ENCODE measurements around the gene PRDM13. TPM values are rescaled to one million over a fixed set of nuclear protein-coding genes. Genes with fewer than 3 reads are reported as not detected.
A peak's percentile ranks its signal among the peaks of the same experiment; 100 is the strongest.

Gene PRDM13
- total and polyA plus RNA-seq, 2 experiments from 2014 or later: not detected

DNA sequence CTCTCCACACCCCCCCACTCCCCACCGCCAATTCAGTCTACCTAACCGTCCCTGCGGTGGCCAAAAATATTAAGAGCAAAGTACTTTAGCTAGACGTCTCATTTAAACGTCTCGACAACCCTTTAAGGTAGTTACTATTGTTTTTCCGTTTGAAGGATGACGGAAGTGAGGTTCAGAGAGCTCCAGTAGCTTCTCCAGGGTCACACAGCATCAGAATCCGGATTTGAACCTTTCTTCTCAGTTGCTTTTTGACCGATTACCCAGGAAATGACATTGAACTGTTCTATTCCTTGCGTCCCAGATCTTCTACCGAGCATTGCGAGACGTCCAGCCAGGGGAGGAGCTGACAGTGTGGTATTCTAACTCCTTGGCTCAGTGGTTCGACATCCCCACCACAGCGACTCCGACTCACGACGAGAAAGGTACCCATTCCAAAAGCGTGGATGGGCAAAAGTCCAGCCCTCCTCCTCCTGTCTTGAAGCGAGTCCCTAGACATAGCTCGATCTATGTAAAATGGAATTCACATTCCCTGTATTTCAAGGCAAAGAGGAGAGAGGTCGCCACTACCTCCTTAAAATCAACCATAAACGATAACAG, 2.4 kb downstream of the PRDM13 start:
- in situ Hi-C loops (cut with MboI): no loop called here
- Histone ChIP-seq H3K36me3 (ENCODE audit: low read depth) (no peaks in the 10 kb centered on the region), H3K27ac (no peak overlapping the region), H4K20me1 (ENCODE audit: insufficient read depth) (no peaks in the 10 kb centered on the region), H2AFZ (no peak overlapping the region), H3K79me2 (ENCODE audit: insufficient read depth) (no peaks in the 10 kb centered on the region), H3K4me1 (ENCODE audit: insufficient read depth) (no peaks in the 10 kb centered on the region), H3K4me3 (no peak overlapping the region), H3F3A (ENCODE audit: insufficient read depth) (no peaks in the 10 kb centered on the region), H3K9me3 (ENCODE audit: low read depth) (no peaks in the 10 kb centered on the region), H3K4me2 (ENCODE audit: unreplicated experiment) (no peak overlapping the region), H3K9me2 (ENCODE audit: insufficient read depth) (no peaks in the 10 kb centered on the region), H3K27me3 (replicated peaks; ENCODE audit: insufficient read depth) (peaks cover 95% of the 10 kb centered on the region), H3K9ac (no peak overlapping the region)
- no peak for DNase-seq
- 0 out of 2 replicates have a peak, but pooled peaks have one; percentile 17 for TF ChIP-seq EZH2phosphoT487 (IDR thresholded peaks at IDR 0.05; ENCODE audit: insufficient read depth, low read depth)
- TF ChIP-seq EZH2 (IDR thresholded peaks at IDR 0.05; ENCODE audit: insufficient read depth, poor library complexity, severe bottlenecking): no peak
- WGBS, 2 experiments (ENCODE audit: low coverage in 1 of 2, low lambda C conversion rate in 2 of 2, missing lambda C conversion rate in 2 of 2): 10 to 11% methylated on average over 24 of the region's 24 CpGs

GRCh38 chr6:99609905-99610489, 3.4 kb downstream of the PRDM13 start:
- Histone ChIP-seq H3K9ac (no peak overlapping the region), H3K36me3 (ENCODE audit: low read depth) (no peaks in the 10 kb centered on the region), H3K27me3 (replicated peaks; ENCODE audit: insufficient read depth) (peaks cover 95% of the 10 kb centered on the region), H3K4me3 (no peak overlapping the region), H3F3A (ENCODE audit: insufficient read depth) (no peaks in the 10 kb centered on the region), H3K9me2 (ENCODE audit: insufficient read depth) (no peaks in the 10 kb centered on the region), H3K9me3 (ENCODE audit: low read depth) (no peaks in the 10 kb centered on the region), H3K4me2 (ENCODE audit: unreplicated experiment) (no peak overlapping the region), H4K20me1 (ENCODE audit: insufficient read depth) (no peaks in the 10 kb centered on the region), H2AFZ (no peak overlapping the region), H3K79me2 (ENCODE audit: insufficient read depth) (no peaks in the 10 kb centered on the region), H3K27ac (no peak overlapping the region), H3K4me1 (ENCODE audit: insufficient read depth) (no peaks in the 10 kb centered on the region)
- 0 to 3% methylated on average over 2 of the region's 2 CpGs for WGBS, 2 experiments (ENCODE audit: low coverage in 1 of 2, low lambda C conversion rate in 2 of 2, missing lambda C conversion rate in 2 of 2)
- no peak for TF ChIP-seq EZH2 (IDR thresholded peaks at IDR 0.05; ENCODE audit: insufficient read depth, poor library complexity, severe bottlenecking)
- no peak for TF ChIP-seq EZH2phosphoT487 (IDR thresholded peaks at IDR 0.05; ENCODE audit: insufficient read depth, low read depth)
- no peak for DNase-seq
- in situ Hi-C loops (cut with MboI): no loop called here

GRCh38 chr6:99611148-99611547, 4.5 kb downstream of the PRDM13 start:
- in situ Hi-C loops (cut with MboI): no loop called here
- Histone ChIP-seq H3K4me3 (no peak overlapping the region), H3K9ac (no peak overlapping the region), H2AFZ (no peak overlapping the region), H3K79me2 (ENCODE audit: insufficient read depth) (no peaks in the 10 kb centered on the region), H3F3A (ENCODE audit: insufficient read depth) (no peaks in the 10 kb centered on the region), H3K9me2 (ENCODE audit: insufficient read depth) (no peaks in the 10 kb centered on the region), H3K36me3 (ENCODE audit: low read depth) (no peaks in the 10 kb centered on the region), H3K4me2 (ENCODE audit: unreplicated experiment) (no peak overlapping the region), H4K20me1 (ENCODE audit: insufficient read depth) (no peaks in the 10 kb centered on the region), H3K9me3 (ENCODE audit: low read depth) (no peaks in the 10 kb centered on the region), H3K27ac (no peak overlapping the region), H3K27me3 (replicated peaks; ENCODE audit: insufficient read depth) (peaks cover 95% of the 10 kb centered on the region), H3K4me1 (ENCODE audit: insufficient read depth) (no peaks in the 10 kb centered on the region)
- no peak for DNase-seq
- no peak for TF ChIP-seq EZH2phosphoT487 (IDR thresholded peaks at IDR 0.05; ENCODE audit: insufficient read depth, low read depth)
- peak; percentile 22 for TF ChIP-seq EZH2 (IDR thresholded peaks at IDR 0.05; ENCODE audit: insufficient read depth, poor library complexity, severe bottlenecking)
- WGBS, 2 experiments (ENCODE audit: low coverage in 1 of 2, low lambda C conversion rate in 2 of 2, missing lambda C conversion rate in 2 of 2): 5 to 6% methylated on average over 3 of the region's 3 CpGs

DNA sequence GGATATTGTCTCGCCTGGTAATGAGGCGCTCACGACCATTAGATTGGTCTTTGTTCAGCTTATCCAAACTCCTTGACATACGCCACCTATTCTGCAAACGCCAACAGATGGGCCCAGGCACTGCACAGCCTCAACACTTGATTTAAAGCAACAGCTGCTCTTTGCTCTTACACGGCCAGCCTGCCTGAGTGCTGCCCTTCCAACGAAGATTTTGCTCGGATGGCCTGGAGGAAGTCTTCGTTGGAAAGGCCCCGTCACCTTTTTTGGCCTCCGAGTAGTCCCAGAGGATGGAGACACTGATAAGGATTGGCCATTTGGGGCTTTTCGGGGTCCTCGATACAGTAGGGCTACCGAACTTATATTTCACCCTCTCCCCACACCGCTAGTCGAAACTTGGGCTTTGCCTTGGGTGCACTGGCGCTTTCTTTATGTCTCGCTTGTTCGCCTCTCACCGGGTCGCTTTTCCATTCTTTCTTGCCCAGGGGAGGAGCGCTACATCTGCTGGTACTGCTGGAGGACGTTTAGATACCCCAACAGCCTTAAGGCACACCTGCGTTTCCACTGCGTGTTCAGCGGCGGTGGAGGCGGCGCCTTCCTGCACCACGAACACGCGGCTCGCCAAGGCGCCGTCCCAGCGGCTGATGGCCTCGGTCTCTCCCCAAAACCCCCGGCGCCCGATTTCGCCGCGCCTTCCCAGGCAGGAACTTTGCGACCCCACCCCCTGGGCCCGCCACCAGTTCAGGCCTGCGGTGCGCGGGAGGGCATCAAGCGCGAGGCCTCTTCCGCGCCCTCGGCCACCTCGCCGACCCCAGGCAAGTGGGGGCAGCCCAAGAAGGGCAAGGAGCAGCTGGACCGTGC, 6.1 kb downstream of the PRDM13 start:
- no peak overlapping the region for H3K9ac ChIP-seq
- peak overlapping the region; percentile 65 for H3K4me2 ChIP-seq (ENCODE audit: unreplicated experiment)
- 16% methylated on average over 49 to 56 of the region's 56 CpGs for WGBS, 2 experiments (ENCODE audit: low coverage in 1 of 2, low lambda C conversion rate in 2 of 2, missing lambda C conversion rate in 2 of 2)
- peak; percentile 74 for TF ChIP-seq EZH2 (IDR thresholded peaks at IDR 0.05; ENCODE audit: insufficient read depth, poor library complexity, severe bottlenecking)
- TF ChIP-seq EZH2phosphoT487 (IDR thresholded peaks at IDR 0.05; ENCODE audit: insufficient read depth, low read depth): 0 out of 2 replicates have a peak, but pooled peaks have one; percentile 24
- H3K4me1 ChIP-seq (ENCODE audit: insufficient read depth): no peaks in the 10 kb centered on the region
- H2AFZ ChIP-seq: 0 out of 2 replicates have a peak overlapping the region, but pooled peaks have one; percentile 66
- peak overlapping the region; percentile 51 for H3K4me3 ChIP-seq
- H3K9me2 ChIP-seq (ENCODE audit: insufficient read depth): no peaks in the 10 kb centered on the region
- H3K27me3 ChIP-seq (replicated peaks; ENCODE audit: insufficient read depth): peaks cover 95% of the 10 kb centered on the region
- H3K9me3 ChIP-seq (ENCODE audit: low read depth): no peaks in the 10 kb centered on the region
- in situ Hi-C loops (cut with MboI): no loop called here
- no peaks in the 10 kb centered on the region for H3K79me2 ChIP-seq (ENCODE audit: insufficient read depth)
- no peaks in the 10 kb centered on the region for H3F3A ChIP-seq (ENCODE audit: insufficient read depth)
- H4K20me1 ChIP-seq (ENCODE audit: insufficient read depth): no peaks in the 10 kb centered on the region
- H3K27ac ChIP-seq: no peak overlapping the region
- DNase-seq: no peak
- H3K36me3 ChIP-seq (ENCODE audit: low read depth): no peaks in the 10 kb centered on the region

Measured in GM23248 (cell line).